Activated naive CD8-positive, alpha-beta T cell treated with anti-CD3 and anti-CD28 coated beads for 36 hours (primary cell): Measurements from ENCODE around the gene MCRIP2. TPM values are rescaled to one million over a fixed set of nuclear protein-coding genes. Genes with fewer than 3 reads are reported as not detected.
A peak's percentile ranks its signal among the peaks of the same experiment; 100 is the strongest.

ENCODE experiments used
- DNase-seq: peaks from one replicate; pipeline ENCODE4 v3.0.0; 2021
- H3K27ac Mint-ChIP-seq: one replicate; pipeline ENCODE4 v1.8.0; 2022; ENCODE audit warnings: mild to moderate bottlenecking, moderate library complexity, mixed read lengths
- H3K27me3 Mint-ChIP-seq: one replicate; pipeline ENCODE4 v1.8.0; 2022; ENCODE audit warnings: mild to moderate bottlenecking, mixed read lengths
- H3K36me3 Mint-ChIP-seq: one replicate; pipeline ENCODE4 v1.8.0; 2021; ENCODE audit warnings: mild to moderate bottlenecking, mixed read lengths
- H3K4me1 Mint-ChIP-seq: one replicate; pipeline ENCODE4 v1.8.0; 2021; ENCODE audit warnings: mixed read lengths
- H3K4me3 Mint-ChIP-seq: one replicate; pipeline ENCODE4 v1.8.0; 2022; ENCODE audit warnings: mild to moderate bottlenecking, moderate library complexity, mixed read lengths
- H3K9me3 Mint-ChIP-seq: one replicate; pipeline ENCODE4 v1.8.0; 2022; ENCODE audit warnings: mixed read lengths
- total RNA-seq, 2 experiments: library from RNA; stranded (reverse); gene quantifications; one replicate each; pipeline ENCODE4 v1.2.3, GENCODE V29; 2021

Gene MCRIP2
- total RNA-seq, 2 experiments from 2014 or later = 56.0 to 60.3 TPM

- Mint-ChIP-seq H3K4me1 (peaks cover 7% of the 10 kb centered on the region), H3K36me3 (peaks cover 5% of the 10 kb centered on the region), H3K27ac (peak overlapping the region; percentile 66), H3K27me3 (peaks cover 5% of the 10 kb centered on the region), H3K4me3 (peak overlapping the region; percentile 87), H3K9me3 (no peaks in the 10 kb centered on the region)
- no peak for DNase-seq
Measured at GRCh38 chr16:634996-635395, 6.6 kb upstream of the MCRIP2 start.

- DNase-seq = peak; percentile 32
- Mint-ChIP-seq H3K4me1 (peaks cover 7% of the 10 kb centered on the region), H3K27me3 (peaks cover 5% of the 10 kb centered on the region), H3K9me3 (no peaks in the 10 kb centered on the region), H3K27ac (no peak overlapping the region), H3K4me3 (peak overlapping the region; percentile 87), H3K36me3 (peaks cover 5% of the 10 kb centered on the region)
Measured at GRCh38 chr16:635573-636205, 5.9 kb upstream of the MCRIP2 start.

GRCh38 chr16:636206-637080 is 5.2 kb upstream of the MCRIP2 start, which contains the start of gene METTL26:
Gene METTL26 (minus strand): TSS chr16:636305. CDS start chr16:636290, 15 bp downstream.
- peak within 1 kb of the TSS; percentile 87 for H3K4me3 Mint-ChIP-seq
- H3K4me1 Mint-ChIP-seq = peaks cover 7% of the 10 kb centered on the region
- DNase-seq = peak; percentile 92
- peaks cover 5% of the 10 kb centered on the region for H3K27me3 Mint-ChIP-seq
- H3K27ac Mint-ChIP-seq = peak within 1 kb of the TSS; percentile 94
- H3K9me3 Mint-ChIP-seq = no peaks in the 10 kb centered on the region
- peaks cover 5% of the 10 kb centered on the region for H3K36me3 Mint-ChIP-seq

DNA sequence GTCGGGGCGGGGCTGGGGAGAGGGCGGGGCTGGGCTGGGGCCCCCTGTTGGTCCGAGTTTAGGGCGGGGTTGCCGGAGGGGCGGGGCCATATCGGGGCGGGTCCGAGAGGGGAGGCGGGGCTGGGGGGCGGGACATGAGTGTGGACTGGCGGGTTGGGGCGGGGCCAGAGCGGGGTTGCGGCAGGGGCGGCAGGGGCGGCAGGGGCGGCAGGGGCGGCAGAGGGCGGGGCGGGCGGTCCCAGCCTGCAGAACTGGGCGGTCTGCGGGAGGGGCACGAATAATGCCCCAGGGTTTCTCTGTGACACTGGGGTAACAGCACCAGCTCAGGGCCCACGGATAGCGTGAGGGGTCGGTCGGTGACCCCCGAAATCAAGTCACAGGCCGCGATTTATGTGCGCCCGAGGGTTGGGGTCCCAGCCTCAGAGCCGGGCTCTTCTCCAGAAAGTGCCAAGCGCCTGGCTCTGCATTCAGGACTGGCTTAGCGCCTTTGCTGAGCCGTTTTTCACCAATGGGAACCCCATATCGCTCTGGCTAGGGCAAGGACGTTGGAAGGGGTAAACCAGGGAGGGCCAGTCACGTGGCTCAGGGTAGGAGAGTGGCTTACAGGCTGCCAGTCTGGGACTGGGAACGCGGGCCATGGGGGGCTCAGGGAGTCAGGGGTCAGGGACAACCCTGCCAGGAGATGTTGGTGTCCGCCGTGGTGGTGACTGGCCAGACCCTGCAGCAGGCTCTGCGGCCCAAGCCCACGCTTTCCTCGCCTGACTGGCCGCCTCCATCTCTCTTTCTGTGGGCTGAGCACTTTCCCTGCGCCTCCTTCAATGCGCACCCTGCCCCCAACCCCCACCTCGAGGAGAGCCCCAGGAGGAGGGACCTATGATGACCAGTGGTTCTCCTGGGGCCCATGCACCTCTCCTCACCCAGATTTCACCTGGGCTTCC is 4.3 kb upstream of the MCRIP2 start:
- Mint-ChIP-seq H3K9me3 (no peaks in the 10 kb centered on the region), H3K4me1 (peaks cover 7% of the 10 kb centered on the region), H3K4me3 (peak overlapping the region; percentile 87), H3K36me3 (peaks cover 5% of the 10 kb centered on the region), H3K27me3 (peaks cover 5% of the 10 kb centered on the region), H3K27ac (peak overlapping the region; percentile 94)
- DNase-seq = peak; percentile 83

DNA sequence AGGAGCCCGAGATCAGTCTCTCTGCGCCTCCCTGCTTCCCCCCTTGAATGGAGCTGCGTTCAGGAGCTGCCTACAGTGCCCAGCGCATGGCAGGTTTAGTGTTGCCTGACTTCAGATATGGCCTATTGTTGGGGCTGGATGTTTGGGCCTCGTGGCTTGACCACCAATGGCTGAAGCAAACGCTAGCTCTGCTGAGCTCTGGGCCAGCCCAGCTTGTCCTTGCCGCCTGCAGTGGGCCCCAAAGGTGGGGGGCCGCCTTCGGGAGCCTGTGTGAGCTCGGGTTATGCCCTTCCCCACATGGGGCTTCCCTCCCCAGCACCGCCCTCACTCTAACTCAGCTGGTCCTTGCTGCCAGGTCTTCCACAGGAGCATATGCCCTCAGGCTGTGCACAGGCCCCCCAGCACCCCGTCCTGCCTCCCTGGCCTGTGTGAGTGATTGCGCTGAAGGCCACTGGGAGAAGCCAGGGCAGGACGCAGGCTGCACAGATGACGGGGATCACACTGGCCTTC is 3.5 kb upstream of the MCRIP2 start:
- peaks cover 8% of the 10 kb centered on the region for H3K4me1 Mint-ChIP-seq
- no peak overlapping the region for H3K27ac Mint-ChIP-seq
- peaks cover 5% of the 10 kb centered on the region for H3K36me3 Mint-ChIP-seq
- peaks cover 5% of the 10 kb centered on the region for H3K27me3 Mint-ChIP-seq
- DNase-seq = no peak
- H3K9me3 Mint-ChIP-seq = no peaks in the 10 kb centered on the region
- no peak overlapping the region for H3K4me3 Mint-ChIP-seq

DNA sequence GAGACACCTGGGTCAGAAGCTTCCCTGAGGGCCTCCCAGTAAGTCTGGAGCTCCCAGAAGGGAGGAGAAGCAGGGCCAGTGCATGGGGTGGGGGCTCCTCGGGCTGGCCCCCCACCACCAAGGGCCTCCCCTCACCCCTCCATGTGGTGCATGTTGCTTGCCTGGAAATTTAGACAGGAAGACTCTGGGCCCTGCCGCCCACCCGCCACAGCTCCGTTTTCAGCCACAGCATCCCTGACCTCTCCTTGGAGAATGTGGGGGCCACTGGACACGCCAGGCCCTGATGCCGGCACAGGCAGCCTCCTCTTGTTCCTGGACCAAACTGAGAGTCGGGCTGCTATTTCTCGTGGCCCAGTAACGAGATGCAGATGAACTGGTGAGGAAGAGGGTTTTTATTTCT is 2.8 kb upstream of the MCRIP2 start:
- Mint-ChIP-seq H3K27ac (no peak overlapping the region), H3K9me3 (no peaks in the 10 kb centered on the region), H3K4me1 (peaks cover 11% of the 10 kb centered on the region), H3K27me3 (peaks cover 5% of the 10 kb centered on the region), H3K4me3 (no peak overlapping the region), H3K36me3 (peaks cover 7% of the 10 kb centered on the region)
- DNase-seq = no peak

- no peaks in the 10 kb centered on the region for H3K9me3 Mint-ChIP-seq
- H3K4me1 Mint-ChIP-seq = peaks cover 19% of the 10 kb centered on the region
- peak overlapping the region; percentile 55 for H3K4me3 Mint-ChIP-seq
- no peak overlapping the region for H3K27ac Mint-ChIP-seq
- DNase-seq = no peak
- peaks cover 5% of the 10 kb centered on the region for H3K27me3 Mint-ChIP-seq
- peaks cover 14% of the 10 kb centered on the region for H3K36me3 Mint-ChIP-seq
Measured at GRCh38 chr16:640614-641013, 1.0 kb upstream of the MCRIP2 start.

- H3K9me3 Mint-ChIP-seq = no peaks in the 10 kb centered on the region
- peaks cover 19% of the 10 kb centered on the region for H3K4me1 Mint-ChIP-seq
- H3K27me3 Mint-ChIP-seq = no peaks in the 10 kb centered on the region
- DNase-seq = peak; percentile 63
- H3K36me3 Mint-ChIP-seq = peaks cover 11% of the 10 kb centered on the region
- H3K4me3 Mint-ChIP-seq = peak overlapping the region; percentile 83
- H3K27ac Mint-ChIP-seq = peak overlapping the region; percentile 66
Measured at GRCh38 chr16:642189-643049, 791 bp downstream of the MCRIP2 start.

GRCh38 chr16:643050-643368 is 1.4 kb downstream of the MCRIP2 start:
- Mint-ChIP-seq H3K36me3 (peaks cover 11% of the 10 kb centered on the region), H3K27ac (peak overlapping the region; percentile 66), H3K4me3 (peak overlapping the region; percentile 83), H3K27me3 (no peaks in the 10 kb centered on the region), H3K4me1 (peaks cover 17% of the 10 kb centered on the region), H3K9me3 (no peaks in the 10 kb centered on the region)
- DNase-seq = no peak

DNA sequence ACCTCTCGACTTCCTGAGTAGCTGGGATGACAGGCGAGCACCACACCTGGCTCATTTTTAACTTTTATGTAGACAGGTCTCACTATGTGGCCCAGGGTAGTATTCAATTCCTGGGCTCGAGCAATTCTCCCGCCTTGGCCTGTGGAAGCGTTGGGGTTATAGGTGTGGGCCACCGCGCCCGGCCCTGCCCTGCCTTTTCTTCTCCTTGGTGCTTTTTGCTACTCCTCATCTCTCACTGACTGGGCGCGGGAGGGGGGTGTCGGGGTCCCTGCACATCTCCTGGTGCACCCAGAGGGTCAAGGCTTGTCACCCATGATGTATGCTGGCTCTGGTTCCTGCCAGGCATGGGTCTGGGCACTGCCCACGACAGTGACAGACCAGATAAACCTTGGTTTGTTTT is 2.9 kb downstream of the MCRIP2 start:
- DNase-seq = no peak
- Mint-ChIP-seq H3K27ac (peak overlapping the region; percentile 29), H3K4me1 (peaks cover 17% of the 10 kb centered on the region), H3K27me3 (no peaks in the 10 kb centered on the region), H3K4me3 (peak overlapping the region; percentile 63), H3K9me3 (no peaks in the 10 kb centered on the region), H3K36me3 (peaks cover 11% of the 10 kb centered on the region)

- Mint-ChIP-seq H3K36me3 (peaks cover 14% of the 10 kb centered on the region), H3K4me1 (peaks cover 17% of the 10 kb centered on the region), H3K4me3 (no peak overlapping the region), H3K9me3 (no peaks in the 10 kb centered on the region), H3K27ac (peak overlapping the region; percentile 11), H3K27me3 (no peaks in the 10 kb centered on the region)
- DNase-seq = no peak
Measured at GRCh38 chr16:645852-646678, 4.4 kb downstream of the MCRIP2 start.

GRCh38 chr16:646679-647172 is 5.1 kb downstream of the MCRIP2 start:
- H3K27ac Mint-ChIP-seq = peak overlapping the region; percentile 21
- H3K4me3 Mint-ChIP-seq = no peak overlapping the region
- H3K4me1 Mint-ChIP-seq = peaks cover 17% of the 10 kb centered on the region
- no peaks in the 10 kb centered on the region for H3K27me3 Mint-ChIP-seq
- no peak for DNase-seq
- peaks cover 14% of the 10 kb centered on the region for H3K36me3 Mint-ChIP-seq
- no peaks in the 10 kb centered on the region for H3K9me3 Mint-ChIP-seq
